ENCODE results near the gene SARS1. TPM values are rescaled to one million over a fixed set of nuclear protein-coding genes. Genes with fewer than 3 reads are reported as not detected.

Gene SARS1
- total and polyA plus RNA-seq, 2 of the 8 experiments (the other 6 are each of a cell fraction or from before 2014, with no cell fraction given) = 83.1 to 146 TPM

GRCh38 chr1:109281680-109282496 is 68.2 kb downstream of the SARS1 start (continued):
- TF ChIP-seq KDM5A (IDR thresholded peaks at IDR 0.05; ENCODE audit: low read length) (no peak), RXRA (IDR thresholded peaks at IDR 0.05; ENCODE audit: insufficient read depth, low read depth, low read length) (no peak), EGR1 (IDR thresholded peaks at IDR 0.05; ENCODE audit: borderline replicate concordance, low read depth, low read length) (no peak), EP300 (IDR thresholded peaks at IDR 0.05; ENCODE audit: borderline replicate concordance in 1 of 2, low read depth in 2 of 2, low read length in 2 of 2) (no peak)
